GM21786 (cell line): ENCODE results near the gene METTL25.

Experiments
- ATAC-seq: cut with Tn5 transposase; IDR thresholded peaks from one replicate; pipeline ENCODE4 v1.9.1; 2021; ENCODE audit not compliant: unreplicated experiment

The METTL25 gene

DNA sequence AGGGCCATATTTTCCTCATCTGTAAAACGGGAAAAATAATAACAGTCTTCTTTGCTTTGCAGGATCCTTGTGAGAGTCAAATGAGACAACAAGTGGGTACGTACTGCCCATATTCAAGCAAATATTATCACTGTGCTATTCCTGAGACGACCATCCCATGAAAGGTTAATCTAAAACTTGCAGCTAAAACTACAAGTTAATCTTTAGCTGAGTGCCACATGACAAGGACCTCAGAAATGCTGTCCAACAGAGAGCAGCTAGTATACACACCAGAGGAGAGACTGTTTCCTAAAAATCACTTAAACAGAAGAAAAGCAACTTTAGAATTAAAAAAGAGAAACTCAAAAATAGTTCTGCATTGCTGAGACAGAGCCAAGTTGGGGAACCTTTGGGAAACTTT, 165.7 kb downstream of the METTL25 start:
- ATAC-seq, result peak; percentile 77

GRCh38 chr12:82524641-82525040, 166.3 kb downstream of the METTL25 start:
- ATAC-seq, result no peak

DNA sequence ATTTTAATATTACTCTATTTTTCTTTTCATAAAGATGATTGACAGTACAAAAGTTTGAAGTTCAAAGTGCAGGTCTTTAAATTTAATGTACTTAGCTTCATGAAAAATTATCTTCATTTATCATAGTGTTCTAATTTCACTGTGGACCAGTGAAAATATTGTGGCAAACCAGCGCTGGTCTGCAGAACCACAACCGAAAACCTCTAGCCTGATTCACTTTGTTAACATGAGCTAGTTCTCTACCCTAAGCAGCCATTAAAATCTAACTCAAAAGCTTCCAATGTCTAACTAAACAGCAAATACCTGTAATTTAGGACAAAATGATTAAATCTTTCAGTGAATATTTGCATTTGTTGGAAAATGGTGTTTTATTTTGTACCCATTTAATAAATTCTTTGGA, 167.3 kb downstream of the METTL25 start:
- ATAC-seq, result no peak

DNA sequence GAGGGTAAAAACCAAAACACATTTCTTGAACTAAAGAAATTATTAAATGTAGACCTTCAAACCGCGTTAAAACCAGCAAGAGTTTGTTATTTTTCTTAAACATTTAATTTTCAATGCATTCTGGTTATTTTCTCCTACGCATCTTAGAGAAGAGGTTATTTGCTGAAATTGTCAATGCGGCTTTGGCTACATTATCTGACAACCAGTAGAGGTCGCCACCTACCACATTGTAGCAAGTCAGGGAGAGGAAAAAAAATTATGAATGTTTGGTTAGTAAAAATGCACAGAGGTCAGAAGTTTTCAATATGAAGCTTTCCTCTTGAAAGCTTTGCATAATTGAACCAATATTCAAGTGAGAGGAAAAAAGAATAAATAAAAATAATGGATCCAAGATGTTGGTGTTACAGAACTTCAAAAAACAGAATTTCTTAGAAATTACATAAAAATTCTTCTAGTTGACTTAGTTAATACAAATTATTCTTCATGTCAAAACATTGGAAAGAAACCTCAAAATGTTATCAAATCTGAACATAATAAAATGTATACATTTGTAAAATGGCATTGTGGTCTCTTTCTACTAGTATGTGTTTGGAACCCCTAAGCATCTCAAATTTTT, 168.9 kb downstream of the METTL25 start:
- ATAC-seq, result peak; percentile 50
